ENCODE data around the gene TSC22D1. TPM values are rescaled to one million over a fixed set of nuclear protein-coding genes. Genes with fewer than 3 reads are reported as not detected.

Gene TSC22D1
- polyA plus RNA-seq, 1 donor from 2014 or later, result 355 TPM

DNA sequence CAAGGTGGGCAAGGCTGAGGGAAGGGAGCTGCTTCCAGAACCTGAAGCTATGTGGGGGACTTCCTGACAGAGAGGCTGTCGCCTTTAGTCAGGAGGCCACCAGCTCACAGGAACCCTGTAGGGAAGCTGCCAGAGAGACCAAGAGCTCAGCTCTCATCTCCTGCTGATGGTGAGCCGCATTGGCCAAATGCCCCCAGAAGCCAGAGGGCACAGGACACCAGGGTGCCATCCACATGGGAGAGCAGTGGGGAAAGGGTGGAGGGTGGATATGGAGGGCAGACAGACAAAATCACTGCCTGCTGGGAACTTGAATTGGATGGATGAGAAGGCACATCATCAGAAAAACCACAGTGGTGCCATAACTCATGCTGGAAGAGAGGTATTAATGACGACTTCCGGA lies 166.5 kb downstream of the TSC22D1 start:
- H3K36me3 ChIP-seq (ENCODE audit: insufficient read depth, low read length), result no peaks in the 10 kb centered on the region
- no peaks in the 10 kb centered on the region for H3K27me3 ChIP-seq (ENCODE audit: insufficient read depth, low read depth, low read length)
- no peak overlapping the region for H3K27ac ChIP-seq (ENCODE audit: low read length)
- TF ChIP-seq EP300 (conservative IDR thresholded peaks at IDR 0.05; ENCODE audit: poor library complexity, severe bottlenecking) (no peak), SMC3 (conservative IDR thresholded peaks at IDR 0.05; ENCODE audit: poor library complexity) (no peak), MXI1 (conservative IDR thresholded peaks at IDR 0.05; ENCODE audit: poor library complexity, severe bottlenecking) (no peak), EZH2 (IDR thresholded peaks at IDR 0.05; ENCODE audit: borderline replicate concordance, insufficient read depth, low read length, poor library complexity, severe bottlenecking) (no peak), TAF1 (IDR thresholded peaks at IDR 0.05; ENCODE audit: low read depth) (no peak), RAD21 (conservative IDR thresholded peaks at IDR 0.05) (no peak), POLR2AphosphoS5 (IDR thresholded peaks at IDR 0.05) (no peak)
- TF ChIP-seq, protein P1, sequence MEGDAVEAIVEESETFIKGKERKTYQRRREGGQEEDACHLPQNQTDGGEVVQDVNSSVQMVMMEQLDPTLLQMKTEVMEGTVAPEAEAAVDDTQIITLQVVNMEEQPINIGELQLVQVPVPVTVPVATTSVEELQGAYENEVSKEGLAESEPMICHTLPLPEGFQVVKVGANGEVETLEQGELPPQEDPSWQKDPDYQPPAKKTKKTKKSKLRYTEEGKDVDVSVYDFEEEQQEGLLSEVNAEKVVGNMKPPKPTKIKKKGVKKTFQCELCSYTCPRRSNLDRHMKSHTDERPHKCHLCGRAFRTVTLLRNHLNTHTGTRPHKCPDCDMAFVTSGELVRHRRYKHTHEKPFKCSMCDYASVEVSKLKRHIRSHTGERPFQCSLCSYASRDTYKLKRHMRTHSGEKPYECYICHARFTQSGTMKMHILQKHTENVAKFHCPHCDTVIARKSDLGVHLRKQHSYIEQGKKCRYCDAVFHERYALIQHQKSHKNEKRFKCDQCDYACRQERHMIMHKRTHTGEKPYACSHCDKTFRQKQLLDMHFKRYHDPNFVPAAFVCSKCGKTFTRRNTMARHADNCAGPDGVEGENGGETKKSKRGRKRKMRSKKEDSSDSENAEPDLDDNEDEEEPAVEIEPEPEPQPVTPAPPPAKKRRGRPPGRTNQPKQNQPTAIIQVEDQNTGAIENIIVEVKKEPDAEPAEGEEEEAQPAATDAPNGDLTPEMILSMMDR (IDR thresholded peaks at IDR 0.05; ENCODE audit: poor library complexity, severe bottlenecking), result no peak
- TF ChIP-seq, protein P2, sequence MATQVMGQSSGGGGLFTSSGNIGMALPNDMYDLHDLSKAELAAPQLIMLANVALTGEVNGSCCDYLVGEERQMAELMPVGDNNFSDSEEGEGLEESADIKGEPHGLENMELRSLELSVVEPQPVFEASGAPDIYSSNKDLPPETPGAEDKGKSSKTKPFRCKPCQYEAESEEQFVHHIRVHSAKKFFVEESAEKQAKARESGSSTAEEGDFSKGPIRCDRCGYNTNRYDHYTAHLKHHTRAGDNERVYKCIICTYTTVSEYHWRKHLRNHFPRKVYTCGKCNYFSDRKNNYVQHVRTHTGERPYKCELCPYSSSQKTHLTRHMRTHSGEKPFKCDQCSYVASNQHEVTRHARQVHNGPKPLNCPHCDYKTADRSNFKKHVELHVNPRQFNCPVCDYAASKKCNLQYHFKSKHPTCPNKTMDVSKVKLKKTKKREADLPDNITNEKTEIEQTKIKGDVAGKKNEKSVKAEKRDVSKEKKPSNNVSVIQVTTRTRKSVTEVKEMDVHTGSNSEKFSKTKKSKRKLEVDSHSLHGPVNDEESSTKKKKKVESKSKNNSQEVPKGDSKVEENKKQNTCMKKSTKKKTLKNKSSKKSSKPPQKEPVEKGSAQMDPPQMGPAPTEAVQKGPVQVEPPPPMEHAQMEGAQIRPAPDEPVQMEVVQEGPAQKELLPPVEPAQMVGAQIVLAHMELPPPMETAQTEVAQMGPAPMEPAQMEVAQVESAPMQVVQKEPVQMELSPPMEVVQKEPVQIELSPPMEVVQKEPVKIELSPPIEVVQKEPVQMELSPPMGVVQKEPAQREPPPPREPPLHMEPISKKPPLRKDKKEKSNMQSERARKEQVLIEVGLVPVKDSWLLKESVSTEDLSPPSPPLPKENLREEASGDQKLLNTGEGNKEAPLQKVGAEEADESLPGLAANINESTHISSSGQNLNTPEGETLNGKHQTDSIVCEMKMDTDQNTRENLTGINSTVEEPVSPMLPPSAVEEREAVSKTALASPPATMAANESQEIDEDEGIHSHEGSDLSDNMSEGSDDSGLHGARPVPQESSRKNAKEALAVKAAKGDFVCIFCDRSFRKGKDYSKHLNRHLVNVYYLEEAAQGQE (IDR thresholded peaks at IDR 0.05; ENCODE audit: borderline replicate concordance), result no peak
- no peaks in the 10 kb centered on the region for H3K79me2 ChIP-seq (replicated peaks; ENCODE audit: insufficient read depth, low read length)
- H3K9me3 ChIP-seq (ENCODE audit: low read length), result no peaks in the 10 kb centered on the region
- no peaks in the 10 kb centered on the region for H3K9me2 ChIP-seq (ENCODE audit: insufficient read depth, low read length)
- no peak overlapping the region for H2AFZ ChIP-seq (ENCODE audit: low read depth, low read length)
- H4K20me1 ChIP-seq (ENCODE audit: insufficient read depth), result no peaks in the 10 kb centered on the region
- H3F3A ChIP-seq (ENCODE audit: insufficient read depth, low read length, poor library complexity, severe bottlenecking), result no peaks in the 10 kb centered on the region
- no peak overlapping the region for H3K4me3 ChIP-seq (ENCODE audit: low read length)
- H3K4me2 ChIP-seq (ENCODE audit: low read length), result no peak overlapping the region
- H3K9ac ChIP-seq (ENCODE audit: low read length), result no peak overlapping the region

DNA sequence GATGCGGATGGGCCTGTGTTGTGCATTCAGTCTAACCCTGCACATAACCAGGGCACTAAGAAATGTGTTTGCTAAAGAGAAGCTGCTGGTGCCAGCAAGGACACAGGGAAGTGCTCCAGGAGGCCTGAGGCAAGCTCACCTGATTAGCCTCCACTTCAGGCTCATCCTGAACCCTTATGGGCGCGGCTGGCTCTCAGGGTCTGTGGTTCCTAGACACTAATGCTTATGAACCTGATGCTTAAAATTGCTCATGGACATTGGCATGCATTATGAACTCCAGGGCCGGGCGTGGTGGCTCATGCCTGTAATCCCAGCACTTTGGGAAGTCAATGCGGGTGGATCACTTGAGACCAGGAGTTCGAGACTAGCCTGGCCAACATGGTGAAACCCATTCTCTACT lies 168.2 kb downstream of the TSC22D1 start:
- H3K27me3 ChIP-seq (ENCODE audit: insufficient read depth, low read depth, low read length), result no peaks in the 10 kb centered on the region
- H3K27ac ChIP-seq (ENCODE audit: low read length), result no peak overlapping the region
- no peaks in the 10 kb centered on the region for H3K36me3 ChIP-seq (ENCODE audit: insufficient read depth, low read length)
- no peaks in the 10 kb centered on the region for H3K9me2 ChIP-seq (ENCODE audit: insufficient read depth, low read length)
- no peaks in the 10 kb centered on the region for H3K9me3 ChIP-seq (ENCODE audit: low read length)
- no peak overlapping the region for H2AFZ ChIP-seq (ENCODE audit: low read depth, low read length)
- H3K4me3 ChIP-seq (ENCODE audit: low read length), result no peak overlapping the region
- no peaks in the 10 kb centered on the region for H3F3A ChIP-seq (ENCODE audit: insufficient read depth, low read length, poor library complexity, severe bottlenecking)
- no peak overlapping the region for H3K4me2 ChIP-seq (ENCODE audit: low read length)
- H4K20me1 ChIP-seq (ENCODE audit: insufficient read depth), result no peaks in the 10 kb centered on the region
- H3K9ac ChIP-seq (ENCODE audit: low read length), result no peak overlapping the region
- TF ChIP-seq EZH2 (IDR thresholded peaks at IDR 0.05; ENCODE audit: borderline replicate concordance, insufficient read depth, low read length, poor library complexity, severe bottlenecking) (no peak), EP300 (conservative IDR thresholded peaks at IDR 0.05; ENCODE audit: poor library complexity, severe bottlenecking) (no peak), POLR2AphosphoS5 (IDR thresholded peaks at IDR 0.05) (no peak), TAF1 (IDR thresholded peaks at IDR 0.05; ENCODE audit: low read depth) (no peak), RAD21 (conservative IDR thresholded peaks at IDR 0.05) (no peak), MXI1 (conservative IDR thresholded peaks at IDR 0.05; ENCODE audit: poor library complexity, severe bottlenecking) (no peak), SMC3 (conservative IDR thresholded peaks at IDR 0.05; ENCODE audit: poor library complexity) (no peak)
- TF ChIP-seq, protein P1 (IDR thresholded peaks at IDR 0.05; ENCODE audit: poor library complexity, severe bottlenecking), result no peak
- TF ChIP-seq, protein P2 (IDR thresholded peaks at IDR 0.05; ENCODE audit: borderline replicate concordance), result no peak
- H3K79me2 ChIP-seq (replicated peaks; ENCODE audit: insufficient read depth, low read length), result no peaks in the 10 kb centered on the region

Data from neural cell (in vitro differentiated cells).